ES-I3 (cell line): ENCODE measurements around the gene BCL2L11.

ENCODE experiments used
- H3K36me3 ChIP-seq: 2 replicates; pipeline ENCODE4 v1.6.1; 2013; ENCODE audit warnings: mild to moderate bottlenecking, low read length, control low read depth, moderate library complexity; ENCODE audit not compliant: insufficient read depth
- H3K4me1 ChIP-seq: 2 replicates; pipeline ENCODE4 v1.6.1; 2013; ENCODE audit warnings: mild to moderate bottlenecking, control low read depth, low read length; ENCODE audit not compliant: insufficient read depth
- H3K9ac ChIP-seq: 2 replicates; pipeline ENCODE4 v1.6.1; 2013; ENCODE audit warnings: low read depth, mild to moderate bottlenecking, low read length, moderate library complexity
- H3K9me3 ChIP-seq: 2 replicates; pipeline ENCODE4 v1.6.1; 2013; ENCODE audit warnings: mild to moderate bottlenecking, low read length, moderate library complexity; ENCODE audit not compliant: control insufficient read depth, insufficient read depth

Gene BCL2L11

DNA sequence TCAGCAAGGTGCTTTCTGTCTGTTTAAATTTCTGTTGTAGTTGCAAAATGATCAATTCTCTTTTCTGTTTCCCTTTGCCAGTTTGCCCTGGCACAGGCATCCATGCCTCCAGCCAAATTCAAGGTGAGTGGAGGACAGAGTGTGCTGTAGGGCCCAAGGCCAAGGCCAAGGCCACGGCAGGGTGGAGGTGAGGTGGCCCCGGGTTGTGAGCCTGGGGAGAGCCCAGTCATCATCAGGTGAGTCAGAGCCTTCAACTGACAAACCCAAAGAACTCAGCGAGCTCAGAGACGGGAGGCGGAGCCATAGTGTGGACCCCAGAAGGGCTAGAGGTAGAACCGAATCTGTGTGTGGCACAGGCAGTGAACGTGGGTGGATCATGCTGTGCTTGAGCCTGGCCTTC is 55.7 kb downstream of the BCL2L11 start:
- Histone ChIP-seq H3K9ac (no peak overlapping the region), H3K4me1 (peaks cover 16% of the 10 kb centered on the region), H3K9me3 (no peaks in the 10 kb centered on the region), H3K36me3 (no peaks in the 10 kb centered on the region)

- Histone ChIP-seq H3K9me3 (no peaks in the 10 kb centered on the region), H3K4me1 (peaks cover 13% of the 10 kb centered on the region), H3K36me3 (no peaks in the 10 kb centered on the region), H3K9ac (no peak overlapping the region)
These were observed 56.2 kb downstream of the BCL2L11 start for GRCh38 chr2:111176867-111177266.

DNA sequence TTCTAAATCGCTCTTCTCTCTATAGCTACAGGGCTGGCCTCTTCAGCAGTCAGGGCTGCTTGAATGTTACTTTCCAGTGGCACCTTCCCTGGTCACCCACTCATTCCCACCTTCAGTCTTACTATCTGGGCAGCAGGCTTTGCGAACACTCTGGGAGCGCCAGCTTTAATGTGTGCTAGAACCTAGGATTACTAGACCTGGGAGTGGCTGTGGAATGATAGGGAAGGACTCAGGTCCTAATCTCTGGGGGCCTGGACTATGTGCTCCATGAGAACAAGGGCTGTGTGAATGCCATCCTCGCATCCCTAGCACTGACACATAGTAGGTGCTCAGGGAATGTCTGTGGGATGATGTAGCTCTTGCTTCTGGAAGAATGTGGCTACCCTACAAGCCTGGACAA is 57.6 kb downstream of the BCL2L11 start:
- Histone ChIP-seq H3K9me3 (no peaks in the 10 kb centered on the region), H3K4me1 (peaks cover 13% of the 10 kb centered on the region), H3K36me3 (no peaks in the 10 kb centered on the region), H3K9ac (no peak overlapping the region)

GRCh38 chr2:111178730-111179405 is 58.2 kb downstream of the BCL2L11 start:
- H3K9me3 ChIP-seq = no peaks in the 10 kb centered on the region
- H3K36me3 ChIP-seq = no peaks in the 10 kb centered on the region
- no peak overlapping the region for H3K9ac ChIP-seq
- peaks cover 8% of the 10 kb centered on the region for H3K4me1 ChIP-seq

- H3K9ac ChIP-seq = no peak overlapping the region
- no peaks in the 10 kb centered on the region for H3K9me3 ChIP-seq
- no peaks in the 10 kb centered on the region for H3K4me1 ChIP-seq
- H3K36me3 ChIP-seq = no peaks in the 10 kb centered on the region
These were observed 61.4 kb downstream of the BCL2L11 start for GRCh38 chr2:111182121-111182520.

- Histone ChIP-seq H3K4me1 (no peaks in the 10 kb centered on the region), H3K9ac (no peak overlapping the region), H3K36me3 (no peaks in the 10 kb centered on the region), H3K9me3 (no peaks in the 10 kb centered on the region)
These were observed 62.0 kb downstream of the BCL2L11 start for GRCh38 chr2:111182740-111183139.

- Histone ChIP-seq H3K4me1 (no peaks in the 10 kb centered on the region), H3K9me3 (no peaks in the 10 kb centered on the region), H3K9ac (no peak overlapping the region), H3K36me3 (no peaks in the 10 kb centered on the region)
These were observed 64.1 kb downstream of the BCL2L11 start for GRCh38 chr2:111184725-111185310.

DNA sequence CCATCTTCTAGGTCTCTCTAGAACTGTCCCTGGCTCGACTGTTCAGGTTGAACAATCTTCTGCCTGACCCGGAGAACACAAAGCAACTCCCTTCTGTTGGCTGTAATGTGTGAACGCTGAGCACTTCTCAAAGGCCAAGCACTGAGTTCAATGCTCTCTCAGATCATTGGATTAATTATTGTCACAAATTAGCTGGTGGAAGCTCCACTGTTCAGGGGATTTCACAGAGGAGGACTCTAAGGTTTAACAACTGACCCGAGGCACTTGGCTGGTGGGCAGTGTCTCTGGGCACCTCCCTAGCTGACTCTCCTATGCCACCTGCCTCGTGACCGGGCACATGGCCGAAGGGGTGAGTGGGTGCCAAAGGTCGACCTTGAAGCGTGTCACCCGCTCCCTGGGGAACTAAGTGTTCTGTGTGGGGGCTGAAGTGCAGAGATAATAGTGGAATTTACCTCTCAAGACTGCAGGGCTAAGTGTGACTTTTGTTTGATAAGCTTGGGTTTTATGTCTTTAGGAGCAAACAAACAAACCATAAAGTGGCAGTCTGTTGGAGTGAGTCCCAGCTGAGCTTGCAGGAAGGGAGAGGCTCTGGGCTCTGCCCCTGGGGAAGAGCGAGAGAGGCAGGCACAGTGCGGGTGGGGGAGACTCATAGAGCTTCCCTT is 64.8 kb downstream of the BCL2L11 start:
- Histone ChIP-seq H3K36me3 (no peaks in the 10 kb centered on the region), H3K9ac (no peak overlapping the region)

DNA sequence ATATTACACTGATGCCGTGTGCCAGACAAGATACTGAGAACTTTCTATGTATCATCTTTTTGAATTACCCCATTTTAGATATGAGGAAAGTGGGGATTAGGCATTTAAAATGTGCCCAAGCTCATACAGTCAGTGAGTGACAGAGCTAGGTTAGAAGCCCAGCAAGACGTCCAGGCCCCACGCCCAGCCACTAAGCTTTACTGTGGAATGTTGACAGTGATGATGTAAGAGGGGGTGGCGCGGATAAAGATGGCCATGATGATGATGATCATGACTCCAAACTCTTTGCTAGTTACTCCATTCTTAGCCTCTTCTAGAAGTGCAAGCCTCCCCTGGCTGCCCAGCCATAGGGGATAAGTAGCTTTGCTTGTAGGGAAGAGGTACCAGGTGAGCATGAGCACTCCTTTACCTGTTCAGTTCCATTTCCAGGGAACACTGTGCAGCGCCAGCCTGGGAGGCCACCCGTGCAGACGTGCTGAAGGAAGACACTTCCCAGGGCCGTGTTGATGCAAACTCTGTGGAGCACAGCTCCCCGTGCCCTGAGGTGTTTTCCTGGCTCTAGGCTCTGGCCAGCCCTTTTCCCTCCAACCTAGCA is 65.5 kb downstream of the BCL2L11 start:
- no peaks in the 10 kb centered on the region for H3K36me3 ChIP-seq
- H3K4me1 ChIP-seq = no peaks in the 10 kb centered on the region
- no peaks in the 10 kb centered on the region for H3K9me3 ChIP-seq
- H3K9ac ChIP-seq = no peak overlapping the region

More for the DNA sequence above, 64.8 kb downstream of the BCL2L11 start:
- H3K9me3 ChIP-seq = no peaks in the 10 kb centered on the region
- H3K4me1 ChIP-seq = no peaks in the 10 kb centered on the region

- no peak overlapping the region for H3K9ac ChIP-seq
- H3K9me3 ChIP-seq = no peaks in the 10 kb centered on the region
- no peaks in the 10 kb centered on the region for H3K36me3 ChIP-seq
- no peaks in the 10 kb centered on the region for H3K4me1 ChIP-seq
These were observed 66.2 kb downstream of the BCL2L11 start for GRCh38 chr2:111186933-111187332.

GRCh38 chr2:111188681-111189080 is 68.0 kb downstream of the BCL2L11 start:
- Histone ChIP-seq H3K36me3 (no peaks in the 10 kb centered on the region), H3K4me1 (no peaks in the 10 kb centered on the region), H3K9ac (no peak overlapping the region), H3K9me3 (no peaks in the 10 kb centered on the region)

GRCh38 chr2:111189106-111189505 is 68.4 kb downstream of the BCL2L11 start:
- no peaks in the 10 kb centered on the region for H3K9me3 ChIP-seq
- no peak overlapping the region for H3K9ac ChIP-seq
- no peaks in the 10 kb centered on the region for H3K36me3 ChIP-seq
- H3K4me1 ChIP-seq = no peaks in the 10 kb centered on the region

- Histone ChIP-seq H3K36me3 (no peaks in the 10 kb centered on the region), H3K9me3 (no peaks in the 10 kb centered on the region), H3K4me1 (no peaks in the 10 kb centered on the region), H3K9ac (no peak overlapping the region)
These were observed 70.3 kb downstream of the BCL2L11 start for GRCh38 chr2:111190816-111191540.

DNA sequence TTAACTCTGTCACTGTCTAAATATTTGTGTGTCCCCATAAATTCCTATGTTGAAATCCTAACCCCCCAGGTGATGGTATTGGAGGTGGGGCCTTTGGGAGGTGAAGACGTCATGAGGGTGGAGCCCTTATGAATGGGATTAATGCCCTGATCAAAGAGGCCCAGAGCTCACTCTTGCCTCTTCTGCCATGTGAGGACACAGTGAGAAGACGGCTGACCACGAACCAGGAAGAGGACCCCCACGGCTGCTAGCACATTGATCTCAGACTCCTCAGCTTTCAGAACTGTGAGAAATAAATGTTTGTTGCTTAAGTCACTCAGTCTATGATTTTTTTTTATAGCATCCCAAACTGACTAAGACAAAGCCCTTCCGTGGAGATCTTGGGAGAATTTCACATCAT is 71.2 kb downstream of the BCL2L11 start:
- Histone ChIP-seq H3K9me3 (no peaks in the 10 kb centered on the region), H3K36me3 (no peaks in the 10 kb centered on the region), H3K9ac (no peak overlapping the region), H3K4me1 (no peaks in the 10 kb centered on the region)
